Liver (tissue), 3 donors: Measurements from ENCODE around the gene MKNK2.

Source experiments
- ATF3 ChIP-seq: IDR thresholded peaks from 2 replicates; pipeline ENCODE4 v1.6.1; 2016; ENCODE audit warnings: antibody characterized with exemption
- CTCF ChIP-seq: fragments of 150-350 bp; IDR thresholded peaks from 2 replicates; pipeline ENCODE4 v1.5.1; 2017; ENCODE audit warnings: improper control_type of control experiment, low read depth, low read length; ENCODE audit not compliant: missing input control
- EGR1 ChIP-seq, 2 donors: IDR thresholded peaks; 2 replicates each; pipeline ENCODE4 v1.6.1; 2016 to 2018; ENCODE audit warnings: antibody characterized with exemption in 2 of 2, low read depth in 2 of 2
- FOXA1 ChIP-seq: IDR thresholded peaks from 2 replicates; pipeline ENCODE4 v1.6.1; 2016; ENCODE audit warnings: antibody characterized with exemption
- GABPA ChIP-seq, 2 donors: IDR thresholded peaks in 1 of 2; conservative IDR thresholded peaks in 1 of 2; 2 replicates each; pipeline ENCODE4 v1.6.1; 2016; ENCODE audit warnings: antibody characterized with exemption in 2 of 2, mild to moderate bottlenecking in 1 of 2, moderate library complexity in 1 of 2
- JUND ChIP-seq, 2 donors: IDR thresholded peaks; 2 replicates each; pipeline ENCODE4 v1.6.1; 2016; ENCODE audit warnings: antibody characterized with exemption in 2 of 2
- RAD21 ChIP-seq, 2 donors: IDR thresholded peaks; 2 replicates each; pipeline ENCODE4 v1.6.1; 2016; ENCODE audit warnings: antibody characterized with exemption in 2 of 2, mild to moderate bottlenecking in 2 of 2
- REST ChIP-seq: IDR thresholded peaks from 2 replicates; pipeline ENCODE4 v1.6.1; 2016; ENCODE audit warnings: antibody characterized with exemption, mild to moderate bottlenecking
- SP1 ChIP-seq: IDR thresholded peaks from 2 replicates; pipeline ENCODE4 v1.6.1; 2018; ENCODE audit warnings: antibody characterized with exemption, mild to moderate bottlenecking
- TAF1 ChIP-seq: conservative IDR thresholded peaks from 2 replicates; pipeline ENCODE4 v1.6.1; 2016; ENCODE audit warnings: antibody characterized with exemption, mild to moderate bottlenecking
- TF ChIP-seq, protein P1 (sequence below): IDR thresholded peaks from 2 replicates; pipeline ENCODE4 v1.6.1; 2016; ENCODE audit warnings: antibody characterized with exemption
- donor health status: healthy.
- donor health status: healthy.

- no peak for TF ChIP-seq CTCF
- TF ChIP-seq JUND (IDR thresholded peaks at IDR 0.05), result no peak
- TF ChIP-seq, protein P1, sequence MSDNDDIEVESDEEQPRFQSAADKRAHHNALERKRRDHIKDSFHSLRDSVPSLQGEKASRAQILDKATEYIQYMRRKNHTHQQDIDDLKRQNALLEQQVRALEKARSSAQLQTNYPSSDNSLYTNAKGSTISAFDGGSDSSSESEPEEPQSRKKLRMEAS, result no peak
- no peak for TF ChIP-seq EGR1 (IDR thresholded peaks at IDR 0.05; ENCODE audit: low read depth in 2 of 2)
- no peak for TF ChIP-seq SP1
- TF ChIP-seq RAD21 (IDR thresholded peaks at IDR 0.05), result no peak
- TF ChIP-seq ATF3, result no peak
- TF ChIP-seq FOXA1, result no peak
- TF ChIP-seq REST, result no peak
- no peak for TF ChIP-seq TAF1
- TF ChIP-seq GABPA (IDR thresholded peaks at IDR 0.05 in 1 of 2, conservative IDR thresholded peaks at IDR 0.05 in 1 of 2), result no peak
These were observed 11.7 kb upstream of the MKNK2 start for GRCh38 chr19:2062770-2063169.
